ENCODE data around the gene RNF121. TPM values are rescaled to one million over a fixed set of nuclear protein-coding genes. Genes with fewer than 3 reads are reported as not detected.

The RNF121 gene
- total and polyA plus RNA-seq, 2 of the 8 experiments (the other 6 are each of a cell fraction or from before 2014, with no cell fraction given), result 39.7 to 51.6 TPM

DNA sequence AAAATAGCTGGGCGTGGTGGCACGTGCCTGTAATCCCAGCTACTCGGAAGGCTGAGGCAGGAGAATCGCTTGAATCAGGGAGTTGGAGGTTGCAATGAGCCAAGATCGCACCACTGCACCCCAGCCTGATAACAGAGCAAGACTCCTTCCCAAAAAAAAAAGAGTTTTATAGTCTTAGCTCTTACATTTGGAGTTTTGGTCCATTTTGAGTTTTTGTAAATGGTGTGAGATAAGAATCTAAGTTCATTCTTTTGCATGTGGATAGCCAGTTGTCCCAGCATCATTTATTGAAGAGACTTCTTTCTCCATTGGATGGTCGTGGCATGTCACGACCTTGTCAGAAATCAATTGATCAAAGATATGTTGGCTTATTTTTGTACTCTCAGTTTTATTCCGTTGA is 34.6 kb downstream of the RNF121 start:
- Histone ChIP-seq H2BK12ac (ENCODE audit: low read depth, low read length) (no peak overlapping the region), H3K4me1 (replicated peaks in 1 of 4; ENCODE audit: control insufficient read depth in 3 of 4, insufficient read depth in 4 of 4, low read length in 3 of 4) (no peaks in the 10 kb centered on the region), H3K9me3 (ENCODE audit: insufficient read depth in 2 of 2, low read depth in 1 of 2, low read length in 1 of 2) (no peaks in the 10 kb centered on the region), H2AFZ (ENCODE audit: low read length) (no peak overlapping the region), H3K18ac (ENCODE audit: extremely low read depth, low read length) (no peak overlapping the region), H3K27me3 (replicated peaks in 1 of 4; ENCODE audit: control insufficient read depth in 3 of 4, extremely low read depth in 1 of 4, insufficient read depth in 3 of 4, low read length in 3 of 4) (no peaks in the 10 kb centered on the region), H3K36me3 (ENCODE audit: control insufficient read depth in 2 of 4, insufficient read depth in 4 of 4, low read length in 3 of 4) (peaks cover 0 to 25% (median 11%) of the 10 kb centered on the region in 4 experiments; a peak in 5 of 8 replicates), H3K4ac (replicated peaks; ENCODE audit: insufficient read length, low read depth, low read length) (no peak overlapping the region), H3K56ac (replicated peaks; ENCODE audit: insufficient read length, low read depth, low read length) (no peak overlapping the region), H4K5ac (ENCODE audit: insufficient read length, low read depth, low read length) (no peak overlapping the region), H4K20me1 (replicated peaks in 1 of 2; ENCODE audit: control insufficient read depth in 1 of 2, insufficient read depth in 2 of 2, low read length in 2 of 2) (peaks cover 2 to 4% of the 10 kb centered on the region in 2 experiments), H3K23me2 (ENCODE audit: low read depth, low read length) (no peaks in the 10 kb centered on the region), H2BK5ac (ENCODE audit: low read depth, low read length) (no peak overlapping the region), H3K79me2 (ENCODE audit: control insufficient read depth in 1 of 2, insufficient read depth in 2 of 2, low read length in 2 of 2) (0 out of 4 replicates have a peak, but pooled peaks cover 0 to 5% of the 10 kb centered on the region in 2 experiments), H2BK120ac (replicated peaks; ENCODE audit: low read depth, low read length) (no peak overlapping the region), H2AK5ac (ENCODE audit: low read depth, low read length) (no peak overlapping the region), H3K27ac (ENCODE audit: low read depth, low read length) (no peak overlapping the region), H3K23ac (ENCODE audit: insufficient read length) (no peak overlapping the region), H3K9ac (replicated peaks in 1 of 4; ENCODE audit: extremely low read depth in 1 of 4, low read depth in 3 of 4, low read length in 3 of 4) (no peak overlapping the region), H4K8ac (ENCODE audit: extremely low read depth, insufficient read depth, low read length) (no peak overlapping the region), H4K91ac (replicated peaks; ENCODE audit: insufficient read length, low read length) (no peak overlapping the region), H2BK20ac (ENCODE audit: low read length) (no peak overlapping the region), H3K4me2 (ENCODE audit: insufficient read depth in 1 of 2, low read depth in 2 of 2, low read length in 2 of 2) (no peak overlapping the region), H3K14ac (ENCODE audit: insufficient read length) (no peak overlapping the region), H3K4me3 (ENCODE audit: extremely low read depth in 1 of 4, insufficient read depth in 2 of 4, low read depth in 3 of 4, low read length in 4 of 4) (no peak overlapping the region), H2BK15ac (ENCODE audit: low read length) (no peak overlapping the region), H3K79me1 (ENCODE audit: low read depth, low read length) (no peaks in the 10 kb centered on the region; the same call in 1 of the 2 replicates)
- POLR2A ChIA-PET (ENCODE audit: partially characterized antibody), result interaction anchor here (1.8 kb wide), 1 partner anchor 35 kb away, joined by 4 read pairs; the partner anchor contains the start of gene XNDC1N
- no peak for FAIRE-seq
- 90% methylated on average over 8 of the region's 8 CpGs; no CpG with 5 or more reads in 1 of the 2 experiments for WGBS, 2 experiments (ENCODE audit: extremely low coverage in 1 of 2, insufficient coverage in 1 of 2, insufficient read length in 1 of 2, insufficient replicate concordance in 2 of 2, low coverage in 1 of 2, low lambda C conversion rate in 2 of 2, missing lambda C conversion rate in 1 of 2)
- no peak for DNase-seq (ENCODE audit: low read depth in 1 of 2, low spot score in 2 of 2)
- CTCF ChIA-PET (ENCODE audit: partially characterized antibody), result no interaction called here
- TF ChIP-seq BACH1 (IDR thresholded peaks at IDR 0.05; ENCODE audit: low read length) (no peak), SUZ12 (IDR thresholded peaks at IDR 0.05; ENCODE audit: low read length) (no peak), EGR1 (IDR thresholded peaks at IDR 0.05; ENCODE audit: borderline replicate concordance, low read depth, low read length) (no peak), YY1 (IDR thresholded peaks at IDR 0.05; ENCODE audit: low read depth, low read length) (no peak), GTF2F1 (IDR thresholded peaks at IDR 0.05; ENCODE audit: borderline replicate concordance, low read depth, low read length) (no peak), RAD21 (IDR thresholded peaks at IDR 0.05 in 1 of 2, conservative IDR thresholded peaks at IDR 0.05 in 1 of 2; ENCODE audit: low read depth in 2 of 2, low read length in 2 of 2) (no peak), SIRT6 (IDR thresholded peaks at IDR 0.05; ENCODE audit: low read length) (no peak), KDM1A (IDR thresholded peaks at IDR 0.05; ENCODE audit: borderline replicate concordance, low read length) (no peak), TCF12 (IDR thresholded peaks at IDR 0.05; ENCODE audit: low read depth, low read length) (no peak), SRF (IDR thresholded peaks at IDR 0.05; ENCODE audit: low read depth, low read length) (no peak), ZNF274 (IDR thresholded peaks at IDR 0.05; ENCODE audit: borderline replicate concordance, extremely low read depth, low read length) (no peak), CBX8 (IDR thresholded peaks at IDR 0.05; ENCODE audit: borderline replicate concordance, low read depth, low read length) (no peak), SP2 (IDR thresholded peaks at IDR 0.05; ENCODE audit: low read length) (no peak), RNF2 (IDR thresholded peaks at IDR 0.05; ENCODE audit: borderline replicate concordance, low read depth, low read length, missing control alignments, poor library complexity, severe bottlenecking) (no peak), MAFK (IDR thresholded peaks at IDR 0.05; ENCODE audit: low read depth, low read length) (no peak)

All from H1 (cell line).